Measurements from ENCODE around the gene AIFM2. TPM values are rescaled to one million over a fixed set of nuclear protein-coding genes. Genes with fewer than 3 reads are reported as not detected.

The AIFM2 gene
- total RNA-seq, 3 donors from 2014 or later = 14.3 to 42.1 (median 33.1) TPM

DNA sequence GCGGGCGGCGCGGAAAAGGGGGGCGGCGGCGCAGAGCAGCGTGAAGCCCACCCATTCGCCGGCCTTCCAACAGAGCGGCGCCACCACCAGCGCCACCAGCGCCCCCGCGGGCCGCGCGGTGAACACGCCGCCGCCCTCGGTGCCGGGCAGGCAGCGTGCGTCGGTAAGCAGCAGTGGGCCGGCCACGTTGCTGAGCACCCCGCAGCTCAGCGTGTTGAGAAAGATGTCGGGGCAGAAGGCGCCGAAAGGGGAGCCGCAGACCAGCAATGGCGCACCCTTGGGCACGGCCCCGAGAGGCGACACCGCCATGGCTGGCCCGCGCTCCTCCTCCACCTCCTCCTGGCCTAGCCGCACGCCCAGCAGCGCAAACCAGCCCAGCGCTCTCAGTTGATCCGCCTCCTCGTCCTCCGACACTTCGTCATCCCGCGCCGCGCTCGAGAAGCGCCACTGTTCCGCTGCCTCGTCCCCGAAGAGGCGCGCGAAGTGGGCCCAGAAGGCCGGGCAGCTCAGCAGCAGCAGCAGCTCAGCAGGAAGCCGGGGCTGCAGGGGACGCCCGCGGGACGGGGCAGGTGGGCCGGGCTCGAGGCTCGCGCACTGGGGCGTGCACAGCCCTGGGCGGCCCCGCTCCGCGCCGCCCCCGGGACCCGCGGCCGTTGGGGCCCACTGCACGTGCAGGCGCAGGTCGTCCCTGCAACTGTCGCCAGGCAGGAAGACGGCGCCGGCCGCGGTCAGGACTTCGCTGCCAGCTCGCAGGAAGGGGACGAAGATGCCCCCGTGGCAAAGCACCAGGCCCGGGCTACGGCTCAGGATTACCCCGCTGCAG is 13.3 kb upstream of the AIFM2 start:
- TF ChIP-seq, protein P1, sequence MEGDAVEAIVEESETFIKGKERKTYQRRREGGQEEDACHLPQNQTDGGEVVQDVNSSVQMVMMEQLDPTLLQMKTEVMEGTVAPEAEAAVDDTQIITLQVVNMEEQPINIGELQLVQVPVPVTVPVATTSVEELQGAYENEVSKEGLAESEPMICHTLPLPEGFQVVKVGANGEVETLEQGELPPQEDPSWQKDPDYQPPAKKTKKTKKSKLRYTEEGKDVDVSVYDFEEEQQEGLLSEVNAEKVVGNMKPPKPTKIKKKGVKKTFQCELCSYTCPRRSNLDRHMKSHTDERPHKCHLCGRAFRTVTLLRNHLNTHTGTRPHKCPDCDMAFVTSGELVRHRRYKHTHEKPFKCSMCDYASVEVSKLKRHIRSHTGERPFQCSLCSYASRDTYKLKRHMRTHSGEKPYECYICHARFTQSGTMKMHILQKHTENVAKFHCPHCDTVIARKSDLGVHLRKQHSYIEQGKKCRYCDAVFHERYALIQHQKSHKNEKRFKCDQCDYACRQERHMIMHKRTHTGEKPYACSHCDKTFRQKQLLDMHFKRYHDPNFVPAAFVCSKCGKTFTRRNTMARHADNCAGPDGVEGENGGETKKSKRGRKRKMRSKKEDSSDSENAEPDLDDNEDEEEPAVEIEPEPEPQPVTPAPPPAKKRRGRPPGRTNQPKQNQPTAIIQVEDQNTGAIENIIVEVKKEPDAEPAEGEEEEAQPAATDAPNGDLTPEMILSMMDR (IDR thresholded peaks at IDR 0.05) = peak; percentile 25 to 48 (median 29)
- peak in 2 of 3 donors; percentile 11 to 45 for TF ChIP-seq POLR2AphosphoS5 (IDR thresholded peaks at IDR 0.05)
- TF ChIP-seq POLR2A (IDR thresholded peaks at IDR 0.05) = no peak
- H3K9me3 ChIP-seq = no peaks in the 10 kb centered on the region
- H3K4me3 ChIP-seq = peak overlapping the region; percentile 70 to 96 (median 75)
- no peaks in the 10 kb centered on the region for H3K36me3 ChIP-seq
- intact Hi-C loops (cut with DNase I; ENCODE audit: low total_unique reads) = no loop called here
- peak overlapping the region; percentile 85 to 94 for H3K27ac ChIP-seq
- H3K27me3 ChIP-seq = no peaks in the 10 kb centered on the region
- peaks cover 0 to 5% of the 10 kb centered on the region in 2 donors for H3K4me1 ChIP-seq
- DNase-seq (ENCODE audit: low spot score in 2 of 2) = peak; percentile 39 to 63

DNA sequence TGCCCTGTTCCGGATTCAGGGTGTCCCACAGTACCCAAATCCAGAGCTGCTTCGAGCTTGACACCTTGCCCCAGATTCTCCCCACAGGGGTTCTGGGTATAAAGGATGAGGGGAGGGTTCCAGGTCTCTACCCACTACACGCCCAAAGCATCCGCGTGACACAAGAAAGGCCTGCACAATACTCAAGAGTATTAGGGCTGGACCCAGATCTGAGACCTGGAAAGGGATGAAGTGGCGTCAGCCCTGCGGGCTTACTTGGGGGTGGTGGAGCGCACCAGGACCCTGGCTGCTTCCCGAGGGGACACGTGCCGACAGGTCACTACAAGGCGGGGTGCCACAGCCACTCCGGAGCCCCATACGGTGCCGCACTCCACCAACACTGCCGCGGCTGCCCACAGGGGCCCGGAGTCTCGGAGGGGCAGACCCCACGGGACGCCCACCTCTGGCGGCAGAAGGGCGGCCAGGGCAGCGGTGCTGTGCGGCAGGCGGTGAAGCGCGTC is 12.6 kb upstream of the AIFM2 start:
- no peaks in the 10 kb centered on the region for H3K9me3 ChIP-seq
- DNase-seq (ENCODE audit: low spot score in 2 of 2) = no peak
- intact Hi-C loops (cut with DNase I; ENCODE audit: low total_unique reads) = no loop called here
- H3K27me3 ChIP-seq = no peaks in the 10 kb centered on the region
- no peaks in the 10 kb centered on the region for H3K36me3 ChIP-seq
- H3K27ac ChIP-seq = peak overlapping the region; percentile 85 to 94
- peaks cover 0 to 5% of the 10 kb centered on the region in 2 donors for H3K4me1 ChIP-seq
- TF ChIP-seq, protein P1 (IDR thresholded peaks at IDR 0.05) = no peak
- TF ChIP-seq POLR2AphosphoS5 (IDR thresholded peaks at IDR 0.05) (no peak), POLR2A (IDR thresholded peaks at IDR 0.05) (no peak)
- H3K4me3 ChIP-seq = peak overlapping the region; percentile 70 to 96 (median 75)

DNA sequence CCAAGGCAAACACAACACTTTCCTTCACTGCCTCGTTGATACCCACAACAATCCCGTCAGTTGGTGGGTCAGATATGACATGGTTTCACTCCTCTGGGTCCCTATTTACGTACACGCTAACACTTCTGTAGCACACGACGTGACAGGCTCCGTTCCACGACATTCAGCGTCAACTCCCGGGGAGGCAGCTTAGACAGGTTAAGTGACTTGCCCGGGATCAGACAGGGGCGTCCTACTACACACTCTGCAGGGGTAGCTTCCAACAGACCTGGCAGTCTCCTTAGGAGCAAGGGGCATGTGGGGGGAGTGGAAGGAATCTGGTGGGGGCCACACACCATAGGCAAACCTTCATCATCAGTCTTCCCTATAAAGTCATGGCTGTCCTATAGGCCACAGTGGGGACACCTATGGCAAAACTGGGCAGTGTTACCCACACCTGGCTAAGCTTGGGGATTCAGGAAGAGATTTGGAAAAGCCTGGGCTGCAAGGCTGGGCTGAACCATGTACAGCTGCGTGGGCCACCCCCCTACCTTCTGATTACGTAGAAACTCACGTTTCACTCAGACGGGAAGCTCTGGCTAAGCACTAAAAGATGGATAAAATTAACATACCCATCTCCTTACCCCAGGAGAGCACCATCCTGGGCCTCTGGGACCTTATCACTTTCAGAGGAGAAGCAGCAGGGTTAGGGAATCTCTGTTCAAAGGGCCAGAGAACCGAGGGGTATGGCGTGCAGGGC is 11.9 kb upstream of the AIFM2 start:
- H3K27ac ChIP-seq = peak overlapping the region in 1 of 2 donors; percentile 94
- DNase-seq (ENCODE audit: low spot score in 2 of 2) = no peak
- TF ChIP-seq, protein P1 (IDR thresholded peaks at IDR 0.05) = no peak
- TF ChIP-seq POLR2A (IDR thresholded peaks at IDR 0.05) = no peak
- no peak for TF ChIP-seq POLR2AphosphoS5 (IDR thresholded peaks at IDR 0.05)
- H3K27me3 ChIP-seq = no peaks in the 10 kb centered on the region
- H3K4me1 ChIP-seq = peaks cover 0 to 5% of the 10 kb centered on the region in 2 donors
- peak overlapping the region in 2 of 3 donors; percentile 75 to 96 for H3K4me3 ChIP-seq
- intact Hi-C loops (cut with DNase I; ENCODE audit: low total_unique reads) = no loop called here
- no peaks in the 10 kb centered on the region for H3K9me3 ChIP-seq
- H3K36me3 ChIP-seq = no peaks in the 10 kb centered on the region

DNA sequence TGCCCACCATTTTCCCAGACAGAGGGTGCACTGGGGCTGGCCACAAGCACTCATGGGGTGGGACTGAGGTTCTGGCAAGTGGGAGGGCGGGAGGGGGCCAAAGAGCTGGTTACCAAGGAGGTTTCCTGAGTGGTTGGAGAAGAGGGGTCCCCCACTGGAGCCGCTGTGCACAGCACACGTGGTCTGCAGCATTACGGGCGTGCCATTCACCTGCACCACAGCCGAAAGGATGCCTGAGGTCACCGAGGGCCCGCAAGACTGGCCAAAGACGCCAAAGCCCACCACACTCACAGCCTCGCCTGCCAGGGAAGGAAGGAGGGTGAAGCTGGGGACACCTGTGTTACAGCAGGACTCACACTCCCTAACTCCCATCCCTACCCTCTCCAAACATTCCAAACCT is 9.9 kb upstream of the AIFM2 start:
- H3K27ac ChIP-seq = no peak overlapping the region
- DNase-seq (ENCODE audit: low spot score in 2 of 2) = no peak
- H3K4me3 ChIP-seq = no peak overlapping the region
- no peaks in the 10 kb centered on the region for H3K36me3 ChIP-seq
- TF ChIP-seq POLR2A (IDR thresholded peaks at IDR 0.05) = no peak
- TF ChIP-seq POLR2AphosphoS5 (IDR thresholded peaks at IDR 0.05) = no peak
- TF ChIP-seq, protein P1 (IDR thresholded peaks at IDR 0.05) = no peak
- no peaks in the 10 kb centered on the region for H3K27me3 ChIP-seq
- no peaks in the 10 kb centered on the region for H3K9me3 ChIP-seq
- intact Hi-C loops (cut with DNase I; ENCODE audit: low total_unique reads) = no loop called here
- H3K4me1 ChIP-seq = peaks cover 0 to 5% of the 10 kb centered on the region in 2 donors
